Stimulated activated CD8-positive, alpha-beta memory T cell treated with anti-CD3 and anti-CD28 coated beads, Interleukin-4, amount 100 ng/mL, for 24 hours (primary cell): ENCODE data around the gene BTNL9.
"Not testable (repeated sequence)": the region's sequence is repeated elsewhere in the genome, so short reads cannot be mapped to it uniquely, and the experiment has no call there.

ENCODE experiments used
- DNase-seq: peaks from one replicate; pipeline ENCODE4 v3.0.0-alpha.2; 2020; ENCODE audit warnings: low read depth

Gene BTNL9

GRCh38 chr5:181061645-181062044 lies 21.6 kb downstream of the BTNL9 start:
- DNase-seq = no peak

DNA sequence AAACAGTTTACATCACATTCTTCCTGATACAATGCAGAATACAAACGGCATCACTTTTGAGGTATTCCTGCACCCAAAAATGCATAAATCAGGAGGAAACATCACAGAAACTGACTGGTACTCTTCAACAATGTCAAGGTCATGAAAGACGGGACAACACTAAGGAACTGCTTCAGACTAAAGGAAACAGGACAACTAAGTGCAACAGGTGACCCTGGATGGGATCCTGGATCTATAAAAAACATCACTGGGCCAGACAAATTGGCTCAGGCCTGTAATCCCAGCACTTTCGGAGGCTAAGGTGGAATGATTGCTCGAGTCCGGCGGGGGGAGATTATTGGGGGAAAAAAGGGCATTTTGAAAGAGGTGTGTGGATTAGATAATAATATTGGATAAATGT lies 22.6 kb downstream of the BTNL9 start:
- no peak for DNase-seq

GRCh38 chr5:181063514-181063913 lies 23.4 kb downstream of the BTNL9 start:
- no peak for DNase-seq

- no peak for DNase-seq
These were observed 24.9 kb downstream of the BTNL9 start for GRCh38 chr5:181064987-181065386.

DNA sequence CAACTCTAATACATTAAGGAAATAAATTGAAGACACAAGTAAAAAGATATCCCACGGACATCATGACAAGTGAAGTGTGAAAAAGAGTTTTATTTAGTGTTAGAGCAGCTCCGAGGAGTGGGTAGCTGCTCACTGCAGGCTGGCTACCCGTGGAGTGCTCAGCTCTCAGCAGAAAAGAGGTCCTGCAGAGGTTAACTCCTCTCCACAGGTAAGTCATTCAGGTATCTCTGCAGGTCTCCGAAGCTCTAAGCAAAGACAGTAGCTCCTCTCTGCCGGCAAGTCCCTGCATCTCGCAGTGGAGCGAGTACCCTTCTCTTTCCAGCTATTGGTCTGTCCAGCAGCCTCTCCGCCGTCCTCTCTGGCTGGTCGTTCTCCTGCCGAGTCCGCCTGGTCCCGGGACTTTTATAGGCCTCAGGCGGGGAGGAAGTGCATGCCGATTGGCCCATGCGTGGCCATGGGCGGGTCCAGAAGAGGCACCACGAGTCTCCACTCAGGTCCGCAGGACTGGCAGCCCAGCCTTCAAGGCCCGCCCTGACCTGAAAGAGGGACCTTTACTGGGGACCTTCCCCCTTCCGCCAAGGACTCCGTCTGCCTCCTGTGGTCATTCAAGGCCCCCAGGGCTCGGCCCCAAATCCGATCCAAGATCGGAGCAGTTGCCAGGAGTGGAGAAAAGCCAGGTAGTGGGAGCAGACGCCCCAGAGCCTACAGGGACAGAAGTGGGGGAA lies 29.9 kb downstream of the BTNL9 start:
- DNase-seq = no peak

DNA sequence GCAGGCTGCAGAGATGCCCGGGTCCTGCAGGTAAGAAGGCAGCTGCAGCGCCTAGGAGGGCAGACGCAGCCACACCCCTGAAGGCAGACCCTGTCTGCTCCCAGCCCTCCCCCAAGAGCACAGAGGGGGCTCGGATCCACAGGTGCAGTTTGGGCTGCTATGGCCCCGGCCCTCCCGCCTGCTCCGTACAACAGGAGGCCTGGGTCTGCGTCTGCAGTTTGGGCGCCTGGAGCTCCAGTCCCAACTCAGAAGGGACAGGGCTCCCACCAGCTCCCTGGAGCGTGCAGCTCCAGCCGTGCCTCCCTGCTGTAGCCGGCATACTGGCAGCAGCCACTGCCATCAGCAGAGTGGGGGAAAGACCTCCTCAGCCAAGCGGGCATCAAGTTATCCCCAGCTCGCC lies 30.5 kb downstream of the BTNL9 start:
- DNase-seq = no peak

DNA sequence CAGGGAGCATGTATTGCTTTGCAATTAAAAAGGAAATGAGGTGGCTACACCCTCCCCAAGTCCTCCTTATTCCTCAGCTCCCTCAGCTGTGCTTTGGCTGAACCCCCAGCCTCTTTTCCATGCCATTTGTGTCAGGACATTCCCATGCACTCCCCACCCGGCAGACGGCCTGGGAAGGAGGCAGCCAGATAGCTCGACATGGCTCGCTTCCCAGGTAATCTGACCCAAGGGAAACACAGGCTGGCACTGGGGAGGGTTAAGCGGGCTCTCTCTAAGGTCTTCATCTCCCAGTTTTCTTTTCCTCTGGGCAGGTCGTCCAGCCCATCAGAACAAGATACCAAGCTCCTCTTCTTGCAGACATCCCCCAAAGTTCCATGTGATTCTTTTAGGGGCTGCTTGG lies 31.2 kb downstream of the BTNL9 start:
- no peak for DNase-seq

GRCh38 chr5:181076920-181077319 lies 36.9 kb downstream of the BTNL9 start:
- DNase-seq = no peak

- no peak for DNase-seq
These were observed 41.9 kb downstream of the BTNL9 start for GRCh38 chr5:181081989-181082388.

DNA sequence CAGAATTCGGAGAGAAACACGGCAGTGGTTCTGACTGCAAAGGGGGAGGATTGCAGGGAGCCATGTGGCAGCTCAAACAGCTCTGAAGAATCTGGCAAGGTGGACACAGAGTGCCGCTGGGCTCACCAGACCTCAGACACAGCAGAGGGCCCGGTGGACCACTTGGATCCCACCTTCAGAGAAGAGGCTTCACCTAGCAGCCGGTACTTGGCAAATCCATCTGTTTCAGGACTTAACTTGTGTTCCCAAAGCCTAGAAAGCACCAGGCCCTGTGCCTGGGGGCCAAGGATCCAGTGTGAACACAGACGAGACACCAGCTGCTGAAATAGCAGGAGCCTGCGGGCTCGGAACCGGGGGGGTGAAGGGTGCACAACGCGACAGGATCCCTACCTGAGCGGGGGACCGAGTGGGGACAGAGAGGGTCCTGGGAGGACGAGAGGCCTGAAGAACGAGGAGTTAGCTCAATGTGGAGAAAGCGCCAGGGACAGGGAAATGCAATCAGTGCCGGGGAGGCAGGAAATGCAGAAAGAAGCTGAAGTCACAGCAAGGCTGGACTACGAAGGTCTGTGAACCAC lies 44.6 kb downstream of the BTNL9 start:
- no peak for DNase-seq

GRCh38 chr5:181086026-181086883 lies 46.2 kb downstream of the BTNL9 start:
- DNase-seq = no peak

DNA sequence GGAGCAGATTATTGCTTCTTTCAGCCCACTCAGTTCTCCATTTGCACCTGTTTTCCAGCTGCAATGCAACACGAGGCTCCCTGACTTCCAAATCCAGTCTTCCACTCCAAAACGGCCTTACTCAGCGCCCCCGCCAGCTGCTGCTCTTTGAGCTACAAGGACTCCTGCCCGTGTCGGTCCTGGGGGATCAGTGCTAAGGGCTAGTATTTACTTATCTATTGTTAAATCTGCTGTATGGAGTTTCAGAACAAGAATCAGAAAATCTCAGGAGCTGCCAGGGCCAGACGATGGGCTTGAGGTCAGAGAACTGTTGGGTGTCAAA lies 46.8 kb downstream of the BTNL9 start:
- no peak for DNase-seq

GRCh38 chr5:181087309-181087708 lies 47.2 kb downstream of the BTNL9 start:
- no peak for DNase-seq

DNA sequence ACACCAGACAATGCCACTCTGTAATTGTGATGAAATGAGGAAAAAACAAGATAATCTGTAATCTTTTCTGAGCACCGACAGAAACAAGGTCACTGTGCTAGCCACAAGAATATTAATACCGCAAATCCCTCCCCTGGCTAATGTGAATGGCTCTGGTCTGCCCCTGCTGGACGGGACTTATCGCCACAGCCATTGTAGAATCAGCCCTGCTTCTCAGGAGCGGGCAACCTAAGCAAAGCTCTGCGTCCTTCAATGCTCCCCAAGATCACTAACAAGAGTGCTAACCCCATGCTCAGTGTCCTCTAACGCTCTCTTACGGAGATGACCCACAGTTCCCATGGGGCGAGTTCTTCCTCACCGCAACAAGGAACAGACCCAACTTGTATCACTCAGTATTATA lies 48.2 kb downstream of the BTNL9 start:
- no peak for DNase-seq

- no peak for DNase-seq
These were observed 52.4 kb downstream of the BTNL9 start for GRCh38 chr5:181092428-181092827.

GRCh38 chr5:181095162-181095561 lies 55.1 kb downstream of the BTNL9 start:
- not testable (repeated sequence) for DNase-seq

DNA sequence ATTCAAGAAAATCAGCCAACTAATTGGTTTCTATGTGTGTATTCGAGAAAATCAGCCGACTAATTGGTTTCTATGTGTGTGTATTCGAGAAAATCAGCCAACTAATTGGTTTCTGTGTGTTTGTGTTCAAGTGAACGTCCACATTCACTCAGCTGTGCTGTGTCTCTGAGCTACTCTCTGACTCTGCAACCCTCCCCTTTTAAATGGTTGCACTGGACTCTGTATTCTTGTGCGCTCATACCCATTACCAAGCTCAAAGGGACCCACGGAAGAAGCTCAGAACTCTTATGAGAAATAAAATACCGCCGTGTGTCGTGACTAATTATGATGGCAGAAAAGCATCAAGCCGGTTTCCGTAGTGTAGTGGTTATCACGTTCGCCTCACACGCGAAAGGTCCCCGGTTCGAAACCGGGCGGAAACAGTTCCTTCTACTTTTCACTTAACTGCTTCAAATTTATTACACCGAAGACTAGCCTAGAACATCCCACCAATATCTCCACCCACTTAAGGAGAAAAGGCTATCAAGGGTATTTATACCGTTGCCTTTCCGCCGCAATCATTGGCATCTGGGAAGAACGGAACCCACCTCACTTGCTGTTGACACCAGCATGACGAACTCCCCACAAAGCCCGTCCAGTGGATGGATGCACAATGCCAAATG lies 56.8 kb downstream of the BTNL9 start:
- not testable (repeated sequence) for DNase-seq

- not testable (repeated sequence) for DNase-seq
These were observed 57.3 kb downstream of the BTNL9 start for GRCh38 chr5:181097383-181097753.

DNA sequence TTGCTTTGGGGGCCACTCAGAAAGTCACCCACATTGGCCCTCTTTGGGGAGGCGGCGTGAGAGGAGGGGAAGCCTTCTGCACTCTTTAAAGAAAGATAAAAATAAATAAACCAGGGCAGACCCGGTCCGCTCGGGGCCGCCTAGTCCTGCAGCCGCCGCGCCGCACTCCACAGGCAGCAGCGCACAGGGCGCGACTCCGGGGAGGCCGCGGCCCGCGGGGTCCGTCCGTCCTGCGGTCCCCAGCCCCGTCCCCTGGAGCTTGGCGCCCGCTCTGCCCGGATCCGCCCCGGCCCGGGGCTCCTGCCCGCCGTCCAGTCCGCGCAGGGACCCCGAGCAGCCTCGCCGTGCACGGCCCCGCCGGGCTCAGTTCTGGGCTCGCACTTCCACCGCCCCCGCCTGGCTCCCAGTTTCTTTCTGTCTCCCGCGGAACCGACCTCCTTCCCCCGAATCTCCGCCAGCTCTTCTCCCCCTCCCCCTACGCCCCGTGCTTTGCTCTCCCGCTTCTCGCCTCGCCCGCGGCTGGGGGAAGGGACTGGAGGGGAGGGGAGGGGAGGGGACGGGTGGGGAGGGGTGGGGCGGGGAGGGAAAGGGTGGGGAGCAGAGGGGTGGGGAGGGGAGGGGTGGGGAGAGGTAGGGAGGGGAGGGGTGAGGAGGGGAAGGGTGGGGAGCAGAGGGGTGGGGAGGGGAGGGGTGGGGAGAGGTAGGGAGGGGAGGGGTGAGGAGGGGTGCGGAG lies 57.9 kb downstream of the BTNL9 start:
- not testable (repeated sequence) for DNase-seq

- no peak for DNase-seq
These were observed 58.9 kb downstream of the BTNL9 start for GRCh38 chr5:181098762-181099601.

- no peak for DNase-seq
These were observed 59.6 kb downstream of the BTNL9 start for GRCh38 chr5:181099602-181100086.
